Gastroesophageal sphincter (tissue), 3 donors: ENCODE data around the gene RAD52.

ENCODE experiments used
- CTCF ChIP-seq, 4 experiments: fragments of 200-600 bp in 2 of 4; fragments of 450-650 bp in 2 of 4; sonication (generic) in 1 of 4; IDR thresholded peaks; one replicate each; pipeline ENCODE4 v1.5.1; 2017 to 2019; ENCODE audit warnings: antibody characterized with exemption in 4 of 4, mild to moderate bottlenecking in 2 of 4, moderate library complexity in 2 of 4
- EP300 ChIP-seq: sonication (generic); formaldehyde crosslinking; IDR thresholded peaks from one replicate; pipeline ENCODE4 v1.6.1; 2017; ENCODE audit warnings: antibody characterized with exemption, mild to moderate bottlenecking
- POLR2A ChIP-seq, 2 donors: fragments of 450-650 bp; IDR thresholded peaks; one replicate each; pipeline ENCODE4 v1.6.1; 2017; ENCODE audit warnings: antibody characterized with exemption in 2 of 2, mild to moderate bottlenecking in 2 of 2, moderate library complexity in 1 of 2

GRCh38 chr12:954741-955140 is 5.2 kb upstream of the RAD52 start:
- TF ChIP-seq POLR2A (IDR thresholded peaks at IDR 0.05), result no peak
- no peak for TF ChIP-seq EP300
- TF ChIP-seq CTCF (IDR thresholded peaks at IDR 0.05), result no peak
